GM12872 (cell line): ENCODE data around the gene CAPN15.

Experiments used
- TF ChIP-seq, protein P1 (sequence below): IDR thresholded peaks from 3 replicates; pipeline ENCODE4 v1.5.1; 2011; ENCODE audit warnings: low read depth, mild to moderate bottlenecking, low read length, moderate library complexity; ENCODE audit not compliant: insufficient read depth

The CAPN15 gene

DNA sequence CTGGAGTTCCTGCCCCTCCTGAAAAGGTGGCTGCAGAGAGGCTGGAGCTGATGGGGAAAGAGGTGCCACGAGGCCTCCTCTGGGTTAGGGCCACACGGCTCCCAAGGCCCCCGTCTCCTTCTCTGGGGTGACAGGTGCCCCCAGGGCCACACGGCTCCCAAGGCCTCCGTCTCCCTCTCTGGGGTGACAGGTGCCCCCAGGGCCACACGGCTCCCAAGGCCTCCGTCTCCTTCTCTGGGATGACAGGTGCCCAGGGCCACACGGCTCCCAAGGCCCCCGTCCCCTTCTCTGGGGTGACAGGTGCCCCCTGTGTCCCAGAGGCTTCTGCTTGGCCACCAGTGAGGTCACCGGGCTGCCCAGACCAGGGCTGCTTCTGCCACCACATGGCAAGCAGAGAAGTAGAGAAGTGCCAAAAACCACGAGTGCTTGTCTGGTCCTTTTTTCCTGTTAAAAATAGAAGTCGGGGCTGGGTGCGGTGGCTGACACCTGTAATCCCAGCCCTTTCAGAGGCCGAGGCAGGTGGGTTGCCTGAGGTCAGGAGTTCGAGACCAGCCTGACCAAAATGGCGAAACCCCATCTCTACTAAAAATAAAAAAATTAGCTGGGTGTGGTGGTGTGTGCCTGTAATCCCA is 4.1 kb downstream of the CAPN15 start:
- TF ChIP-seq, protein P1, sequence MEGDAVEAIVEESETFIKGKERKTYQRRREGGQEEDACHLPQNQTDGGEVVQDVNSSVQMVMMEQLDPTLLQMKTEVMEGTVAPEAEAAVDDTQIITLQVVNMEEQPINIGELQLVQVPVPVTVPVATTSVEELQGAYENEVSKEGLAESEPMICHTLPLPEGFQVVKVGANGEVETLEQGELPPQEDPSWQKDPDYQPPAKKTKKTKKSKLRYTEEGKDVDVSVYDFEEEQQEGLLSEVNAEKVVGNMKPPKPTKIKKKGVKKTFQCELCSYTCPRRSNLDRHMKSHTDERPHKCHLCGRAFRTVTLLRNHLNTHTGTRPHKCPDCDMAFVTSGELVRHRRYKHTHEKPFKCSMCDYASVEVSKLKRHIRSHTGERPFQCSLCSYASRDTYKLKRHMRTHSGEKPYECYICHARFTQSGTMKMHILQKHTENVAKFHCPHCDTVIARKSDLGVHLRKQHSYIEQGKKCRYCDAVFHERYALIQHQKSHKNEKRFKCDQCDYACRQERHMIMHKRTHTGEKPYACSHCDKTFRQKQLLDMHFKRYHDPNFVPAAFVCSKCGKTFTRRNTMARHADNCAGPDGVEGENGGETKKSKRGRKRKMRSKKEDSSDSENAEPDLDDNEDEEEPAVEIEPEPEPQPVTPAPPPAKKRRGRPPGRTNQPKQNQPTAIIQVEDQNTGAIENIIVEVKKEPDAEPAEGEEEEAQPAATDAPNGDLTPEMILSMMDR, result no peak

DNA sequence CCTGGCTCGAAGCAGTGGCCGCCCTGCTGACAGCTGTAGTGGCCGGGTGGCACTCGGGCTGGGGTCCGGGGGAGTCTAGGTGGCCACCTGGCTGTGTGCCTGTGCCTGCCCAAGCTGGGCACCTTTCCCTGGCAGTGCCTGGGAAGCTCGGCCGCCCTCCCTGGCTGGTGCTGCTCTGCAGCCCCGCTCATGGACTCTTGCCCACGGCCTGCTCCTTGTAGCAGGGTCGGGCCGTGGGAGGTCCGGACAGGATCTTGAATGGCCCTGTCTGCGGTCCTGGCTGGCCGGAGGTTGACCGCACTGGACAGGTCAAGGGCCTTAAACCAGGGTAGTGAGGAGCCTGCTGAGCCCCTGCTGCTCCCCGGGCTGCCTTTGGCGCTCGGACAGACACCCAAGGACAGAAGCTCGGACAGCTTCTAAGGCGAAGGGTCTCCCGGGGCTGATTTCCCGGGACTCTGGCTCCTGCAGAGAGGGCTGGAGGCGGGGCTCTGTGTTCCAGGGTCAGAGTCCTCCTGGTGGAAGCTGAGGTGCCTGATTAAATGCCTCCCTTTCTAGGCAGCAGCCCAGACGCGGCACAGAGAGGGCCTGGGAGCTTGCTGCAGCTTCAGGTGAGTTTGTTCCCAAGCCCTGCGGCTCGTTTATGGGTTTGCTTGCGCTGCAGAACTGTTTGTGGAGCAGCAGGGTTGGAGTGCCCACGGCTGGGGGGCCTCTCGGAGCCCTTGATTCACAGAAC is 6.0 kb downstream of the CAPN15 start:
- TF ChIP-seq, protein P1, result no peak

DNA sequence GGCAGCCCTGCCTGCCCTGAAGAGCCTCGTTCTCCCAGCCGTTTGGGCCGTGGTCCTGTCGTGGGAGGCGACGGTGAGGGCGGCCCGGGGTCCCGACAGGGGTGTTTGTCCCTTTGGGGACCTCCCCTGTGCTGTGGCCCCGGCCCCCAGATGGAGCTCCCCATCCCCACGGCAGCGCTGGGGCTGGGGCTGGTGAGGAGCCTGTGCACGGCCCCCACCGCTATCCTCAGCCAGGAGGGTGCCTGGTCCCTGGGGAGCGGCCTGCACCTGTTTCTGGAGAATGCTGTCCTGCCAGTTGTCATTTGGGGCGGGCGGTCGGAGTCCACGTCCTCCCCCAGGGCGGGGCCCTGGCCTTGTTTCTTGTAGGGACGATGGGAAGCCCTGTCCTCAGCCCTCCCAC is 6.6 kb downstream of the CAPN15 start:
- TF ChIP-seq, protein P1, result no peak

DNA sequence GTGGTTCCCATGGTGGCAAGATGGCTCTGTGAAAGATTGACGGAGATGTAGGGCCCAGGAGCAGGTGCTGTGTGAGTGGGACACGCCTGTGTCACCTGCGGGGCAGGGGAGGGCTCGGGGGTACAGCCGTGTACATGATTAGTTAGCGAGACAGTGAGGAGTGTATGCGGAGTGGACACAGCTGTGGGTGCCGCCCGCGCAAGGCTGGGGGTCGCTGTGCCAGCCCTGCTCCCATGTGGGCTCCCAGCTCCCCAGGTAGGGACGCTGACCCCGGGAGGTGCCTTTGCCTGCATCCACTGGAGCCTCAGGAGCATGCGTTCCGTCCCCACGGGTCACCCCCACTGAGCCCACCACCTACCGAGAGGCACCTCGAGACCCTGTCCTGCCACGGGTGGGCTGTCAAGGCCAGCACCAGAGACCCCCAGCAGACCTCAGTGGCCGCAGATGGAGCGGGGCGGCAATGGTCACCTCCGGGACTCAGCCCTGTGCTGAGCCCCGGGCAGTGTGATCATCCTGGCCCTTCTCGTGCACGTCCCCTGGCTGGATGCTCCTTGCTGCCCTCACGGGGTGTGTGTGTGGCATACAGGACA is 7.4 kb downstream of the CAPN15 start:
- TF ChIP-seq, protein P1, result no peak

DNA sequence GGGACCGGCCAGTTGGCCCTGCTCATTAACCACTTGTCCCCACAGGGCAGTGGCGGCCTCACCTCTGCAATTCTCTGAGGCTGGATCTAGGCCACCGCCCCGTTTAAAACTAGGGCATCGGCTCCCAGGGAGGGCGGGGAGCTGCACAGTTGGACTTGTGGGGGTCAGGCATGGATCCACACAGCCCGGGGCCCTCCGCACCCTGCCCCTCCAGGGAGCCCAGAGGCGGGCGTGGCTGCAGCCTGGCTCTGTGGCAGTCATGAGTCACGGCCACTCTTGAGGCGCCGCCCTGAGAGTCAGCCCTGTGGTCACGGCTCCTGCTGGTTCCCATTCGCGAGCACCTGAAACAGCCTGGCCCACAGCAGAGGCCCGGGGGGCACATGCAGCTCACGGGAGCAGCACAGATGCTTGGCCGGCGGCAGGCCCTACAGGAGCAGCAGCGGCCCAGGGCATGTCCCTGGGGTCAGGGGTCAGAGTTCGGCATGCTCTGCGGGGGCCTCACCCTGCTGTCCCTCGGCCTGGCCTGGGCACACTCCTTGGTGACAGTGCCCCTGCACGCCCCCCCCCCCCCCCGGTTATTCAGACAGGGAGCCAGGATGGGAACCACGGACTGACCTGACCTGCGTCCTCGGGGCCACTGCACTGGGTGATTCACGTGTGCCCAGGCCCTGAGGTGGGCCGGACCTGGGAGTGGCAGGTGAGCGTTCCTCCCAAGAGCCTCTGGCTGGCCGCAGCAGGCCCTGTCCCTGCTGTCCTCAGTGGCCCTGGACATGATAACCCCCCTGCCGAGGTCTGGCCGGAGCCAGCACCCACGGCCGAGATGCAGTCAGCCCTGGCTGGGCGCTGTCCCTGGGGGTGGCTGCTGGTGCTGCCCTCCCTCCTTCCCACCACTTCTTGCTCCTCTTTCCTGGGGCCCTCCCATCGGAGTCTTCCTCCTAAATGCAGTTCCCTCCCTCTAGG is 8.2 kb downstream of the CAPN15 start:
- TF ChIP-seq, protein P1, result no peak

DNA sequence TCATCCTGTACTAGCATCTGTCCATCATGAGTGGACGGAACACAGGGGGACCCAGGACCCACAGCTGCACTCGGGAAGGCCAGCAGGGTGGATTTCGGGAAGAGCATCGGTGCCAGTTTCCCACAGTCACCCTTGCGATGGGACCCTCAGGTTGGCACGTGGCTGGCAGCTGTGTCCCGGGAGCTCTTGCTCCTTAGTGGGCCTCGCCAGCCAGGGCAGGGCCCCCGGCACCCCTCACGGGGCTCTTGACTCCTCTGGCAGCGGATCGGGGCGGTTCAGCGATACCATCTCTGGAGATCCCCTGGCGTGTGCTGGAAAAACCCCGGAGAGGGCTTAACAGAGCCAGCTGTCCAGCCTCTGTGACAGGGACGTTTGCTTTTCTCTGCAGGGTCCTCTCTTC is 9.2 kb downstream of the CAPN15 start:
- TF ChIP-seq, protein P1, result no peak
